ENCODE results near the gene MAEL.

Gene MAEL

GRCh38 chr1:167059045-167059808 is 70.1 kb downstream of the MAEL start:
- no peak for DNase-seq

GRCh38 chr1:167059809-167060107 is 70.7 kb downstream of the MAEL start:
- no peak for DNase-seq

GRCh38 chr1:167060141-167061072 is 71.3 kb downstream of the MAEL start:
- no peak for DNase-seq

GRCh38 chr1:167061073-167061464 is 72.0 kb downstream of the MAEL start:
- no peak for DNase-seq

GRCh38 chr1:167064621-167065020 is 75.5 kb downstream of the MAEL start:
- DNase-seq = no peak

GRCh38 chr1:167065471-167065870 is 76.4 kb downstream of the MAEL start:
- DNase-seq = no peak

GRCh38 chr1:167066333-167067122 is 77.4 kb downstream of the MAEL start:
- DNase-seq = no peak

GRCh38 chr1:167067904-167068303 is 78.8 kb downstream of the MAEL start:
- no peak for DNase-seq

- no peak for DNase-seq
Observed at GRCh38 chr1:167068761-167069160, 79.7 kb downstream of the MAEL start.

GRCh38 chr1:167071286-167071685 is 82.2 kb downstream of the MAEL start:
- DNase-seq = no peak
